HG02884 (cell line): Measurements from ENCODE around the gene CRX.
"Not testable (repeated sequence)": the region's sequence is repeated elsewhere in the genome, so short reads cannot be mapped to it uniquely, and the experiment has no call there.

Source experiments
- ATAC-seq: cut with Tn5 transposase; IDR thresholded peaks from one replicate; pipeline ENCODE4 v1.9.1; 2021; ENCODE audit warnings: mild to moderate bottlenecking, moderate library complexity; ENCODE audit not compliant: unreplicated experiment

The CRX gene

GRCh38 chr19:47803148-47803547 is 18.6 kb upstream of the CRX start:
- not testable (repeated sequence) for ATAC-seq

DNA sequence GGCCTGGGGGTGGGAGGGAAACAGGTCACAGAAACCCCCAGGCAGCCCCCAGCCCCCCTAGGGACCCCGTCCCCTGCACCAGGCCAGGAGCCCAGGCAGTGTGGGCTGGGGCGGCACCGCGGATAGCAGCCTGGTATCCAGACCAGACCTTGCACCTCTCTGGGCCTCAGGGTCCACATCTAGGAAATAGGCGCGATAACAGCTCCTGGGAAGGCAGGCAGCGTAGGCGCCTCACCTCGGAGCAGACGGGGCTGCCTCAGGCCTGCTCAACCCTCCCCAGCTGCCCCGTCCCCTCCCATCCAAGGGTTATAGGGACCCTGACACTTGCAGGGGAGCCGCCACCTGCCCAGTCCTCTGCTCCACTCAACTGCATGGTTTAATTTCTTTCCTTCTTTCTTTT is 18.1 kb upstream of the CRX start:
- ATAC-seq, result not testable (repeated sequence)

GRCh38 chr19:47804451-47804850 is 17.3 kb upstream of the CRX start, which contains the start of gene TPRX1:
TPRX1 (minus strand) TSS chr19:47804551; CDS start chr19:47804539, 12 bp downstream.
- not testable (repeated sequence) for ATAC-seq

GRCh38 chr19:47805313-47805712 is 16.4 kb upstream of the CRX start:
- ATAC-seq, result no peak

DNA sequence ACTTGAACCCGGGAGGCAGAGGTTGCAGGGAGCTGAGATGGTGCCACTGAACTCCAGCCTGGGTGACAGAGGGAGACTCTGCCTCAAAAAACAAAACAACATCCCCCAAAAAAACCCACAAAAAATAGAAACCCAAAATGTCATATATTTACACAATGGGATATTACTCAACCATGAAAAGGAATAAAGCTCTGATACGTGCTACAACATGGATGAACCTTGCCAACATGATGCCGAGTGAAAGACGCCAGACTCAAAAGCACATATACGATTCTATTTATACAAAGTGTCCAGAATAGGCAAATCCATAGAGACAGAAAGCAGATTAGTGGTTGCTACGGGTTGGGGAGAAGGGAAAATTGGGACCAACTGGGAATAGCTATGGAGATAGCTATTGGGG is 15.3 kb upstream of the CRX start:
- no peak for ATAC-seq

DNA sequence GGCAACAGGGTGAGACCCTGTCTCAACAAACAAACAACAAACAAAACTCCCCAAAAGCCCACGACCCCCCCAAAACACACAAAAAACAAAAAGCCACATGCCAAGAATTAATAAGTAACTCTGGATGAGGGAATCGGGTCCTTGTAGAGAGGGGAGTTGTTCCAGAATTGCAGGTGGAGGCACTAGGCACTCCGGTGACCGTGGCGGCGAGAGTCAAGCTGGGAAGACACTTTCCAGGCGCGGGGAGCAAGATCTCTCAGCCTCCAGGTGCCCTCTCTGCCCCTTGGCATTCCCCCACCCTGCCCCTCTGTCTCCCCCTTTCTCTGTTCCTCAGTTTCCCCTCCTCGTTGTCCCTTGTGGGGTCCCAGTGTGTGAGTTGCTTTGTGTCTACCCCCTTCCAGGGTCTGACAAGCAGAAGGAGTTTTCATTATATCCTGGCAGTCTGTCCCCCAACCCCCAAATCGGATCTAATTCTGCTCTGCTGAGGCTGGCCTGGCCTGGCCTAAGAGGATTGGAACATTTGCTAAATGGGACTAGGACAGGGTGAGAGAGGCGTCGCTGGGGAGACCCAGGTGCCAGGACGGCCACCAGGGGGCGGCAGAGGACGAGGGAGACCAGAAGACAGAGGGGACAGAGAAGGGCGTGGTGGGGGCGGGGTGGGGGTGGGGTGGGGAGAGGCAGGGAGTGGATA is 8.3 kb upstream of the CRX start:
- no peak for ATAC-seq

- ATAC-seq, result no peak
Measured at GRCh38 chr19:47813995-47814328, 7.8 kb upstream of the CRX start.

GRCh38 chr19:47816270-47816669 is 5.5 kb upstream of the CRX start:
- not testable (repeated sequence) for ATAC-seq

DNA sequence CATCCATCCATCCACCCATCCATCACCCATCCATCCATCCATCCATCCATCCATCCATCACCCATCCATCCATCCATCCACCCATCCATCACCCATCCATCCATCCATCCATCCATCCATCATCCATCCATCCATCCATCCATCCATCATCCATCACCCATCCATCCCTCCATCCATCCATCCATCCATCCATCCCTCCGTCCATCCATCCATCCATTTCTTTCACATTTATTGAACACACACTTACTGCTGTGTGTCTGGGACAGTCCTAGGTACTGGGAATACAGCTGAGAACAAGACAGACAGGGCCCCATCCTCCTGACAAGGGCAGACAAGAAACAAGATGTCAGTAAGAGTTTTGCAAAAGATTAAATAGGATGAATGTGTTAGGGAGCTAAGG is 3.5 kb upstream of the CRX start:
- not testable (repeated sequence) for ATAC-seq

DNA sequence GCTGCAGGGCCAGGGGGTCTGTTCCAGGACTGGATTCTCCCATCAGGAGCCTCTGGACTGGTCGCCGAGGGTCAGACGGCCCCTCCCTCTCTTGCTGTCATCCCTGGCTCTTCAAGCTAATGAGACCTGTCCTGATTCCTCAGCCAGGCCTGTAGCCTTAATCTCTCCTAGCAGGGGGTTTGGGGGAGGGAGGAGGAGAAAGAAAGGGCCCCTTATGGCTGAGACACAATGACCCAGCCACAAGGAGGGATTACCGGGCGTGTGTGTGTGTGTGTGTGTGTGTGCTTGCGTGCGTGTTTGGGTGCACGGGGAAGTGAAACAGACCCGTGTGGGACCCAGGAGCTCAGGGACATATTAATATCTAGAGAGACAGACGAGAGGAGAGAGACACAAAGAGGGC is 1.9 kb upstream of the CRX start:
- ATAC-seq, result no peak

- no peak for ATAC-seq
Measured at GRCh38 chr19:47820410-47820809, 1.3 kb upstream of the CRX start.

DNA sequence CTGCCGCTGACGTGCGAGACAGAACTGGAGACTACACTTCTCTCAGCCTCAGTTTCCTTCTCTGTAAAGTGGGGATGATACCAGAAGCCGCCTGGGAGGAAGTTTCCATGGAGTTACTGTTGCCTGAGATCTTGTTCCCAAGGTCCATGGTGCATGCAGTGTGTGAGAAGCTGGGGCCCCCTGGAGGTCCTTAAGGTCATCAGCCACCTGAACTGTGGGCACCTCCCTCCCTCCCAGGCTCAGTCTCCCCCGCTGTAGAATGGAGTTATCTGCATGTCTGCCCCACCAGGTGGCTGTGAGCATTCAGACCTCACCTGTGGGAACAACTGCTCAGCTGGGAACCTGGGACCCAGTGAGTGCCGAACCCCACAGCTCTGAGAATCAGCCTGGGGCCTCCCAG is 2.7 kb downstream of the CRX start:
- no peak for ATAC-seq

GRCh38 chr19:47826800-47827199 is 5.1 kb downstream of the CRX start:
- ATAC-seq, result no peak

GRCh38 chr19:47832723-47833122 is 11.0 kb downstream of the CRX start:
- no peak for ATAC-seq

DNA sequence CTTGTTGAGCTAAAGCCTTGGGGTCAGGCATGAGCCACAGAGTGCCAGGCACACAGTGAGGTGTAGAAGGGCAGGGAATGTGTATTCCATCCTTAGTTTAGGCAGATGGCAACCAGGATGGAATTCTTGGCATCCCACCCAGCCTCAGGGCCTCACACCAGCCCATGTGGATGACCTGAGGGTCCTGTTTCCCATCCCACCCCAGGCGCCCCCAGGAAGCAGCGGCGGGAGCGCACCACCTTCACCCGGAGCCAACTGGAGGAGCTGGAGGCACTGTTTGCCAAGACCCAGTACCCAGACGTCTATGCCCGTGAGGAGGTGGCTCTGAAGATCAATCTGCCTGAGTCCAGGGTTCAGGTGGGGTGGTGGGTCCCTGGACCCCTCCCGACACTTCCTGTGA is 14.3 kb downstream of the CRX start:
- no peak for ATAC-seq

- ATAC-seq, result no peak
Measured at GRCh38 chr19:47839411-47839810, 17.7 kb downstream of the CRX start.

DNA sequence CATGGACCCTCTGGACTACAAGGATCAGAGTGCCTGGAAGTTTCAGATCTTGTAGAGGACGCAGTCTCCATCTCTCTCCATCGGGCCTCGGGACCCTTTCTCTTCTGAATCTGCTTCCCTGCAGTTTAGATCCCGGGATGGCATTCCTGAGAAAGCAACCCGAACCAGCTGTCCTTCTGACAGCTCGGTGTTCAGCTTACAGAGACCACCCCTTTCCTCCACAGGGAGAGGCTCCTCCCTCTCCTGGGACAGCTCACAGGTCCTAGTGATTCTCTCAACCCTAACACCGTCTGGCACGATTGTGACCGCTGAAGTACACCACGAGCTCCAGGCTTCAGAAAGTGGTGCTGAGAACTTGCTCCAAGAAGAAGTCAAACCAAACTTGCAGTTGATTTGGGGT is 18.2 kb downstream of the CRX start:
- no peak for ATAC-seq

DNA sequence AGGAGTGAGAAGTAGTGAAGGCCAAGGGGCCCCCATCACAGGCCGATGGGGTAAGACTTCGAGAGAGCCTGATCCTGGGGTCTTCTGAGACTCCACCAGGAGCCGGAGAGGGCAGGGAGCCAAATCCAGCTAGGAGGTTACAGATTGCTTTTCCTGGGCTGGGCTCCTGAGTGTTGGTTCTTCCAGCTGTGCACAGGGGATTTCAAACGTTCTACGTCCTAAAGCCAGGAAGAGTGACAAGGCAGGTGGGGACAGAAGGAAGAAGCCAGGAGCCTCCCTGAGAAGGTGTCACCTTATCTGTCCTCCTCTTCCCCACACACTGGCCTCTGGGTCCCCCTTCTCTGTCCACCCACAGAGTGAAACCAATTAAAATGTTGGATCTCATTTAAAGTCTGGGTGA is 21.2 kb downstream of the CRX start:
- no peak for ATAC-seq

- no peak for ATAC-seq
Measured at GRCh38 chr19:47848425-47848822, 26.7 kb downstream of the CRX start.

- ATAC-seq, result no peak
Measured at GRCh38 chr19:47848823-47849473, 27.2 kb downstream of the CRX start.

DNA sequence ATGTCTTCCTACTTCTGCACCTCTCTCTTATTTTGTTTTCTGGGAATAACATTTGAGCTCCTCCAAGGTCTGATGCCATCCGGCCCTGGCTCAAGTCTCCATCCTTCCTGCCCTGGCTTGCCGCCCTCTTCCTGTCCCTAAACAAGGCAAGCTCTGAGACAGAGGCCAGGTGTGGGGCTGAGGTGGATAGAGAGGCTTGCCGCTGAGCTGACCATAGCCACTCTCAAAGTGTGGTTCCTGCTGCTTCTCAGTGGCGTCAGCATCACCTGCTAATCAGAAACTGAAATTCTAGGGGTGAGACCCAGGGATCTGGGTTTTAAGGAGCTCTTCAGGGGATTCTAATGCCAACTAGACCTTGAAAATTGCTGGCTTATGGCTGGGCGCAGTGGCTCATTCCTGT is 31.3 kb downstream of the CRX start:
- ATAC-seq, result no peak

GRCh38 chr19:47854459-47854858 is 32.7 kb downstream of the CRX start:
- no peak for ATAC-seq

DNA sequence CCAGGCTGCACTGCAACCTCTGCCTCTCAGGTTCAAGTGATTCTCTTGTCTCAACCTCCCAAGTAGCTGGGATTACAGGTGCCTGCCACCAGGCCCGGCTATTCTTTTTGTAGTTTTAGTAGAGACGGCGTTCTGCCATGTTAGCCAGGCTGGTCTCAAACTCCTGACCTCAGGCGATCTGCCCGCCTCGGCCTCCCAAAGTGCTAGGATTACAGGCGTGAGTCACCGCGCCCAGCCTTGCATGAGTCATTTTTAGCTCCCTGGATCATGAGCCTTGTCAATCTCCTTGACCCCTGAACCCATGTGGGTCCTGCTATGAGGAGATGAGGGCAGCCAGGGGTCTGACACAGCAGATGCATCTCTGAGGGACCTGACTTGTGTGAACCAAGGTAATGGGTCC is 36.5 kb downstream of the CRX start:
- not testable (repeated sequence) for ATAC-seq
